T-helper 1 cell treated with Interleukin-12 subunit alpha and Interleukin-12 subunit beta and Interleukin-4 antibody, amounts not matched to agents 30 μg/mL and 1 μg/mL, for 36 hours (primary cell): Measurements from ENCODE around the gene GADD45GIP1.
A peak's percentile ranks its signal among the peaks of the same experiment; 100 is the strongest.

ENCODE experiments used
- H3K27ac Mint-ChIP-seq: one replicate; pipeline ENCODE4 v1.8.0; 2021; ENCODE audit warnings: mild to moderate bottlenecking, mixed read lengths
- H3K27me3 Mint-ChIP-seq: one replicate; pipeline ENCODE4 v1.8.0; 2021; ENCODE audit warnings: low read depth, mixed read lengths
- H3K36me3 Mint-ChIP-seq: one replicate; pipeline ENCODE4 v1.8.0; 2021; ENCODE audit warnings: low read depth, mixed read lengths
- H3K4me1 Mint-ChIP-seq: one replicate; pipeline ENCODE4 v1.8.0; 2021; ENCODE audit warnings: low read depth, mixed read lengths
- H3K4me3 Mint-ChIP-seq: one replicate; pipeline ENCODE4 v1.8.0; 2021; ENCODE audit warnings: mild to moderate bottlenecking, moderate library complexity, mixed read lengths
- H3K9me3 Mint-ChIP-seq: one replicate; pipeline ENCODE4 v1.8.0; 2021; ENCODE audit warnings: mixed read lengths

Gene GADD45GIP1

DNA sequence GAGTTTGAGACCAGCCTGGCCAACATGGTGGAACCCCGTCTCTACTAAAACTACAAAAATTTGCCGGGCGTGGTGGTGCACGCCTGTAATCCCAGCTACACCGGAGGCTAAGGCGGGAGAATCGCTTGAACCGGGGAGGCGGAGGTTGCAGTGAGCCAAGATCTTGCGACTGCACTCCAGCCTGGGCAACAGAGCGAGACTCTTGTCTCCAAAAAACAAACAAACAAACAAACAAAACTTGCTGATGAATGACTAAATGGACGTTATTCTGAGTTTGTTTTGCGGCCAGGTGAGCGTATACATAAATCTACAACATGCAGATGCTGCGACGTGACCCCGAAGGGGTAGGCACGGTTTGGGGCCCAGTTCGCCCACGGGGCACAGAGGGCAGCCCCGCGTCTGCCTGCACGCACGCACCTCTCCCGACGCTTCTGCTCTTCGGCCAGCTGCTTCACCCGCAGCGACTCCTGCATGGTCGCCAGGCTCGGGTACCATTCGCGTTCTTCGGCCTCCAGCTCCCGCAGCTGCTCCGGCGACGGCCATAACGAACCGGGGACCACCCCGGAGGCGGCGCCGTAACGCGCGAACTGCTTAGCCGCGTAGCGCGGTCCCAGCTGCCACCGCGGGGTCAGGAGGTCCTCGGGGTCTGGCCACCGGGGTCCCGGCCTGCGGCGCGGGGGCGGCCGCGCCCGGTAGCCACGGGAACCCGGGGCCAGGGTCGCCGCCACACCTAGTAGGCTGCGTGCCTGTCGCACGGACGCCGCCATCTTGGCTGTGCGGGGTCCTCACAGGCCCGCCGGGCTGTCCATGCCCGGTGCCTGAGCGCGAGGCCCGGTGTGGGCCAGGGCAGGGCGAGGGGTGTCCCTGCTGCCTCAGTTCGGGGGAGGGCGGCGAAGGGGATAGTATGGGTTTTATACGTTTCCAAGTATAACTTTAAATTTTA, at the start of gene GADD45GIP1:
Gene GADD45GIP1, minus strand, starts transcription at position 778 of the 943 bp plus-strand sequence. Its CDS starts 11 bp downstream, at position 767.
- H3K4me3 Mint-ChIP-seq, result peak within 1 kb of the TSS; percentile 89
- H3K4me1 Mint-ChIP-seq, result peaks cover 22% of the 10 kb centered on the region
- no peaks in the 10 kb centered on the region for H3K27me3 Mint-ChIP-seq
- peak within 1 kb of the TSS; percentile 91 for H3K27ac Mint-ChIP-seq
- H3K36me3 Mint-ChIP-seq, result peaks cover 21% of the 10 kb centered on the region
- H3K9me3 Mint-ChIP-seq, result no peaks in the 10 kb centered on the region

GRCh38 chr19:13005861-13006370, 48.9 kb upstream of the GADD45GIP1 start:
- no peaks in the 10 kb centered on the region for H3K9me3 Mint-ChIP-seq
- no peak overlapping the region for H3K27ac Mint-ChIP-seq
- H3K4me3 Mint-ChIP-seq, result no peak overlapping the region
- peaks cover 26% of the 10 kb centered on the region for H3K27me3 Mint-ChIP-seq
- no peaks in the 10 kb centered on the region for H3K4me1 Mint-ChIP-seq
- no peaks in the 10 kb centered on the region for H3K36me3 Mint-ChIP-seq

GRCh38 chr19:13005253-13005652, 48.2 kb upstream of the GADD45GIP1 start:
- no peaks in the 10 kb centered on the region for H3K36me3 Mint-ChIP-seq
- peaks cover 19% of the 10 kb centered on the region for H3K27me3 Mint-ChIP-seq
- H3K4me1 Mint-ChIP-seq, result no peaks in the 10 kb centered on the region
- H3K9me3 Mint-ChIP-seq, result no peaks in the 10 kb centered on the region
- H3K27ac Mint-ChIP-seq, result no peak overlapping the region
- no peak overlapping the region for H3K4me3 Mint-ChIP-seq

- no peak overlapping the region for H3K4me3 Mint-ChIP-seq
- H3K36me3 Mint-ChIP-seq, result no peaks in the 10 kb centered on the region
- H3K27ac Mint-ChIP-seq, result no peak overlapping the region
- H3K9me3 Mint-ChIP-seq, result no peaks in the 10 kb centered on the region
- H3K4me1 Mint-ChIP-seq, result no peaks in the 10 kb centered on the region
- H3K27me3 Mint-ChIP-seq, result peaks cover 13% of the 10 kb centered on the region
Measured at GRCh38 chr19:13004273-13004672, 47.2 kb upstream of the GADD45GIP1 start.

DNA sequence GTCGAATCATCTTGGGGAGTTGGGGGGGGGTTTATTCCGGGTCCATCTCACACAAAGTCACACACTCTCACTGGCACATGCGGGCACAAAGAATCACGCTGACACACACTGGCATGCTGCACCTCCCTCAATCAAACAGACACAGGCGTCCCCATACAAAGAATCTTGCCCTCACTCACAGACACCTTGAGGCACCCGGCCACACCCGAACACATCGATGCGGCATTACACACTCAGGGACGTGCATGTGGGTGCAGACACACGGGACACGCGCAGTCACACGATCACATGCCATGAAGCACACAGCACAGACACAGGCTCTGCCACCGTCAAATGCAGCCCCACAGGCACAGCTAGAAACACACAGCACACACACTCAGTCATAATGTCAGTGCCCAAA, 46.1 kb upstream of the GADD45GIP1 start:
- no peak overlapping the region for H3K4me3 Mint-ChIP-seq
- no peaks in the 10 kb centered on the region for H3K9me3 Mint-ChIP-seq
- H3K4me1 Mint-ChIP-seq, result no peaks in the 10 kb centered on the region
- peaks cover 11% of the 10 kb centered on the region for H3K27me3 Mint-ChIP-seq
- no peak overlapping the region for H3K27ac Mint-ChIP-seq
- H3K36me3 Mint-ChIP-seq, result no peaks in the 10 kb centered on the region

DNA sequence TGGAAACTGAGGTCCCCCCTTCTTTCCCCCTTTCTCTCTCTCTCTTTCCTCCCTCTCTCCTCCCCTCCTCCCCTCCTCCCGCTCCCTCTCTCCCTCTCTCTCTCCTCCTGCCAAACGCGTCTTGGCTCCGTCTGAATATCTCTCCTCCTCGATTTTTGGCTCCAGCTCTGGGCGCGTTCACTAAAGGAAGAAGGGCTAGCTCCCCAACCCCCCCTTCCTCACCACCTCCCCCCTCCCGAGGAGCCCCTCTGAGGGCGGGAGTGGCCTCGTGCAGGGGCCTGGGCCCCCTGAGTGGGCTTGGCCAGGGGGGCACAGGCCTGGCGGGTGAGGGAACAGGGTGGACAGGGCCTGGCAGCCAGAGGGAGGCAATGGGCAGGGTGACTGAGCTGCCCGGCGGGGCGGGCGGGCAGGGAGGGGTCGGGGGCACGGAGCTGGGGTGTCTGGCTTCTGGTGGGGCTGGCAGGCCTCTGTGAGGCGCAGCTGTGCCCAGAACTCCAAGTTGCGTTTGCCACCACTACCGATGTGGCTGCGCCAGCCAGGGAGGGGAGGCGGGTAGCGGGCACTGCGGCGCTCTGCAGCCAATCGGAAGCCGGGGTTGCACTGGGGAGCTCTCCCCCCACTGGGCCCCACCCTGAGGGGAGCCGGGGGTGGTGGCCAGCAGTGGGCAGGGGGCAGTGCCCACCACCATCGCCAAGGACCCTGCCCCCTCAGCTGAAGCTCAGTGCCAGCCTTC, 45.3 kb upstream of the GADD45GIP1 start:
- H3K4me3 Mint-ChIP-seq, result no peak overlapping the region
- no peaks in the 10 kb centered on the region for H3K36me3 Mint-ChIP-seq
- H3K4me1 Mint-ChIP-seq, result no peaks in the 10 kb centered on the region
- peaks cover 18% of the 10 kb centered on the region for H3K27me3 Mint-ChIP-seq
- H3K9me3 Mint-ChIP-seq, result no peaks in the 10 kb centered on the region
- no peak overlapping the region for H3K27ac Mint-ChIP-seq

DNA sequence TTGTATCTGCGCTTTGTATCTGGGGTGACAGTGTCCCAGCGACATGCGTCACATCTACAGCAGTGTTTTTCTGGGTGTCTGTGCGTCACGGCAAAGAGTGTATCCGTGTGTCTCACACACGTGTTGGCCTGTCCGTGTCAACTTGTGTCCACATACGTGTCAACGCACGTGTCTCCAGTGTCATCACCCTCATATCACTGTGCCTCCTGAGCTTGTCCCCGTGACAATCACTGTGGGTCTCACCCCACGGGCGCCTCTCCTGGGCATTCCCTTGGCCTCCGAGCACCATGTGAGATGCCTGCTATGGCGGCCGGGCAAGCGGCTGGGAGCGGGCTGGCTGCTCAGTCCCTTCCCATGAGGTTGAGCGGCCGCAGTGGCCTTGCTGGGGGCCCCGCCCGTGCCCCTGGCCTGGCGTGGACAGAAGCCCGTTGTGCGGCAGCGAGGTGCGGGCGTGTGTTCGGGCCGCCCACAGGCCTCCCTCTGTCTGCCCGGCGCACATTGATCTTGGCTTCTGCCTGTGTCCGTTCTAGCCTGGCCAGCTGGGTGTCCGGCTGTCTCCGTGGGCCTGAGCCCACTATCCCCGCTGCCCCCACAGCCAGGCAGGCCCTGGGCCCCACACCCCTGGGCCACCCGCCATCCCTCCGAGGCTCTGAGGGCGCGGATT, 44.6 kb upstream of the GADD45GIP1 start:
- Mint-ChIP-seq H3K27me3 (peaks cover 25% of the 10 kb centered on the region), H3K4me3 (no peak overlapping the region), H3K36me3 (no peaks in the 10 kb centered on the region), H3K9me3 (no peaks in the 10 kb centered on the region), H3K4me1 (no peaks in the 10 kb centered on the region), H3K27ac (no peak overlapping the region)

DNA sequence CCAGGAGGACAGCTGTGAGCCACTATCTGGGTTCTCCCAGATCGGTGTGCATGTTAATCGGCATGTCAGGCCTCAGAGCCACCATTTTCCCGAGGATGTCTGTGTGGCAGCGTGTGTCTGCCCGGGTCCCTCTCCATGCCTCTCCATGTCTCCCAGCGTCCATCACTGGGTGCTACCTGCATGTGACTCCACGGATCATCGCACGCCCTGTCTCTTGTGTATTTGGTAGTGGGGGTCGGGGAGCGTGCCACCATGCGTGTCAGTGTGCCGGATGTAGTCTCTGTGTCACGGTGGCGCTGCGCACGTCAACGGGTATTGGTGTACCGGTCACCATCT, 44.1 kb upstream of the GADD45GIP1 start:
- no peak overlapping the region for H3K27ac Mint-ChIP-seq
- no peaks in the 10 kb centered on the region for H3K36me3 Mint-ChIP-seq
- no peaks in the 10 kb centered on the region for H3K4me1 Mint-ChIP-seq
- no peaks in the 10 kb centered on the region for H3K9me3 Mint-ChIP-seq
- H3K27me3 Mint-ChIP-seq, result peaks cover 26% of the 10 kb centered on the region
- no peak overlapping the region for H3K4me3 Mint-ChIP-seq

GRCh38 chr19:12997967-12998940, 41.2 kb upstream of the GADD45GIP1 start:
- no peak overlapping the region for H3K27ac Mint-ChIP-seq
- H3K4me1 Mint-ChIP-seq, result peaks cover 5% of the 10 kb centered on the region
- H3K4me3 Mint-ChIP-seq, result peak overlapping the region; percentile 40

DNA sequence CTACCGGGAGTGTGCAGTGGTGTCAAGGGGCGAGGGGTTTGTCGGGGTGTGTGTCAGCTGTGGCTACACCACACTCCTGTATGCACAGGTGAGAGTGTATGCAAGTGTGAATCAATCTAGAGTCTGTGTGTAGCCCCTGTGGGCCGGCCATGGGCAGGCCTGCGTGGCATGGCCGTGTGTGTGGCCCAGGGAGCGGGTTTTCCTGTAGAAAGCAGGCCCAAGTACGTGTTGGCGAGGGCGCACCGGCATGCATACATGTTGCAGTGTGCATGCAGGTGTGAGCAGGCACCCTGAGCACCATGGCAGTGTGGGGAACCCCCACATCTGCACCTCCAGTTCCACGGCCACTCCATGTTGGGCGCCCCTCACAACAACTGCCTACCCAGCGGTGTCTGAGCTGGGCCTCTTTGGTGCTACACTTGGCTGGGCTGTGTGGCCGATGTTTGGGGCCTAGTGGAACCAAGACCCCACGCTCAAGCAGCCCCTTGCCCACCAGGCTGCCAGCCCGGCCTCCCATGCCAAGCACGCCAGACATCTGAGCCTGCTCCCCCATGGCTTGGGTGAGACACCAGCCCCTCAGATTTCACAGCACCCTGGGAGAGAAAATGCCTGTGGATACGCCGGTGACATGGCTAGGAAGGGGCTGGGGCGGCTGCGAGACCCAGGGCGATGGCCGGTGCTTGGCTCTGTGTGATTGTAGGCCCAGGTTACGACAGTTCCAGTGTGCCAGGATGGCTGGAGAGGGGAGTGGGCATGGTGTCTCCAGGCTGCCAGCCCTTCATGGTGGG, 40.4 kb upstream of the GADD45GIP1 start:
- H3K36me3 Mint-ChIP-seq, result no peaks in the 10 kb centered on the region
- H3K27ac Mint-ChIP-seq, result no peak overlapping the region
- H3K27me3 Mint-ChIP-seq, result peaks cover 46% of the 10 kb centered on the region
- H3K4me1 Mint-ChIP-seq, result peaks cover 5% of the 10 kb centered on the region
- H3K9me3 Mint-ChIP-seq, result no peaks in the 10 kb centered on the region
- no peak overlapping the region for H3K4me3 Mint-ChIP-seq

More at GRCh38 chr19:12997967-12998940, 41.2 kb upstream of the GADD45GIP1 start:
- Mint-ChIP-seq H3K36me3 (no peaks in the 10 kb centered on the region), H3K9me3 (no peaks in the 10 kb centered on the region), H3K27me3 (peaks cover 44% of the 10 kb centered on the region)

DNA sequence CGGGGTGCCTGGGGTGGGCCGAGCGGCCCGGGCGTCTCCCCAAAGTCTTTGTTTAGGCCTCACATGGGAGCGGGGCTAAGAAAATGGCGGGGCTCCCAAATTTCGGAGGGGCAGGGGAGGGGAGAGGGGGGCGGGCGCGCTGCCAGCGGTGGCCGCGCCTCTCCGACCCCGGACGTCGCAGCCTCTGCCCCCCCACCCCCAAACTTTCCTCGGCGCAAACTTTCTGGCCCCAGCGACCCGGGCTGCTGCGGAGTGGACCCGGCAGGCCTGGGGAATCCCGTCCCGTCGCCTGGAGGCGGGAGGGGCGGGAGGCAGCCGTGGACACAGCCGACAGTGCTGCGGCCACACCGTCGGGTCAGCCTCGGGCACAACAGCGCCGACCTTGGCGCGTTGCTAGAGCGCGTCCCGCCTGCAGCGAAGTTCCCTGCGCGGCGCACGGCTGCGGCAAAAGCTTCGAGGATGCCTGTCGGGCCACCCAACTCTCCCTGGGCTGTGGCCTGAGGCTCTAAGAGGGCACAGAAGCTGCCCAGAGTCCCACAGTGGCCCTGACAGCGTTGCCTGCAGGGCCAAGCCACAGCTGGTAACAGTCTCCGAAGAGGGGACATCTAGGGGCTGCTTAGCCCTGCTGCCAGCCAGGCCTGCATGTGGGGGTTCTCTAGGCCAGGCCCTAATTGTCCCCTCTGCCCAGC, 39.5 kb upstream of the GADD45GIP1 start:
- peaks cover 5% of the 10 kb centered on the region for H3K4me1 Mint-ChIP-seq
- H3K4me3 Mint-ChIP-seq, result no peak overlapping the region
- H3K27me3 Mint-ChIP-seq, result peaks cover 46% of the 10 kb centered on the region
- no peaks in the 10 kb centered on the region for H3K36me3 Mint-ChIP-seq
- no peak overlapping the region for H3K27ac Mint-ChIP-seq
- no peaks in the 10 kb centered on the region for H3K9me3 Mint-ChIP-seq

DNA sequence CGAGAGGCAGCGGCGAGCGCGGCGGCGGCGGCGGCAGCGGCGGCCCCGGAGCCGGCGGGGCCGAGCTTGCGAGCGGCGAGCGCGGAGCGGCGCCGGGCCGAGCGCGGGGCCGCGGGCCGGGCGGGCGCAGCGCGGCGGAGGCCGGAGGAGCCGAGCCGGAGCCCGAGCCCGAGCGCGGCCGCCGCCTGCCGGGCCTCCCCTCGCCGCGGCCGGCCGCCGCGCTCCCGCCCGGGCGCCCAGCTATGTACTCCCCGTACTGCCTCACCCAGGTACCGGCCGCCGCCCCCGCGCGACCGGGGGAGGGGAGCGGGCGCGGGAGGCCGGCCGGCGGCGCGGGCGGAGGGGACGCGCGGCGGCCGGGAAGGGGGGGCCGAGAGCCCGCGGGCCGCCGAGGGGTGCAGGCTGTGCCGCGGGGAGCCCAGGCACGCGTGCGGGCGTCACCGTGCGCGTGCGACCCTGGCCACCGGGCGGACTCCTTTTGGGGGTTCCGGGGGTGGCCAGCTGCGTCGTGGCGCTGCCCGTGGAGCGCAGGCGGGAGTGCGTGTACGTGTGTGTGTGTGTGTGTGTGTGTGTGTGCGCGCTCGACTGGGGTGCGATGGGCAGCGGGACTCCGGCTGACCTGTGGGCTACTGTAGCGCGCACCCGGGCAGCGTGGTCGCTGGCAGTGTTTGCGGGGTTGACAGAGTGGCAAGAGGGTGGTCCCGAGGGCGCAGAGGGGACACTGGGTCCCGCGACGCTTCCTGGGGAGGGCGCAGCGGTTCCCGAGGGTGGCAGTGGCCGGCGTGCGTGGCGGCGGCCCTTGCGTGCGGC, 38.8 kb upstream of the GADD45GIP1 start:
- Mint-ChIP-seq H3K27ac (no peak overlapping the region), H3K4me3 (no peak overlapping the region), H3K4me1 (peaks cover 5% of the 10 kb centered on the region), H3K9me3 (no peaks in the 10 kb centered on the region), H3K36me3 (no peaks in the 10 kb centered on the region), H3K27me3 (peaks cover 52% of the 10 kb centered on the region)
